ENCODE data around the gene NR5A2. TPM values are rescaled to one million over a fixed set of nuclear protein-coding genes. Genes with fewer than 3 reads are reported as not detected.
A peak's percentile ranks its signal among the peaks of the same experiment; 100 is the strongest.

NR5A2 gene
- total and polyA plus RNA-seq, 2 donors (not counting 1 experiment from before 2014, with no cell fraction given): 0.01 TPM; not detected in 1

DNA sequence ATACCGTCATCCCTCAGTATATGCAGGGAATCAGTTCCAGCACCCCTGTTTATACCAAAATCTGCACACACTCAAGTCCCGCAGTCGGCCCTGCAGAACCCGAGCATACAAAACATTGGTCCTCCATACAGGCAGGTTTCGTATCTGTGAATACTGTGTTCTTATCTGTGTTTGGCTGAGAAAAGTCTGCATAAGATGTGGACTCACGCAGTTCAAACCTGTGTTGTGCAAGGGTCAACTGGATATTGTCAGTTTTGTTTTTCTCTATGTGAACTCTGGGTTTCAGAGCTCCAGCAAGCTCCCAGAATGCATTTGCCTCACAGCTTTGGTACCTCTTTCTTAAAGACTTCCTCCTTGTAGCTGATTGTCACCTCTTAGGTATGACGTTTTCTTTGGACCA, 100.6 kb downstream of the NR5A2 start:
- no peak for DNase-seq (ENCODE audit: low read depth in 2 of 2)
- H3K9me3 ChIP-seq (ENCODE audit: control insufficient read depth, insufficient read depth, low read depth, low read length): no peaks in the 10 kb centered on the region
- H3K4me1 ChIP-seq (ENCODE audit: control insufficient read depth, extremely low read depth, insufficient read depth, low read length): no peaks in the 10 kb centered on the region
- H4K20me1 ChIP-seq (ENCODE audit: control insufficient read depth, extremely low read depth, insufficient read depth, low read length): no peaks in the 10 kb centered on the region
- peaks cover 5% of the 10 kb centered on the region for H3K27me3 ChIP-seq (ENCODE audit: control insufficient read depth, insufficient read depth, low read length)
- H3K79me2 ChIP-seq (ENCODE audit: control insufficient read depth, insufficient read depth, low read length): no peaks in the 10 kb centered on the region
- no peak overlapping the region for H2AFZ ChIP-seq (ENCODE audit: low read length)
- H3K4me2 ChIP-seq (ENCODE audit: extremely low read depth, insufficient read depth, low read length): no peak overlapping the region
- TF ChIP-seq EZH2 (IDR thresholded peaks at IDR 0.05; ENCODE audit: low read length, missing control alignments): no peak
- TF ChIP-seq, protein P1, sequence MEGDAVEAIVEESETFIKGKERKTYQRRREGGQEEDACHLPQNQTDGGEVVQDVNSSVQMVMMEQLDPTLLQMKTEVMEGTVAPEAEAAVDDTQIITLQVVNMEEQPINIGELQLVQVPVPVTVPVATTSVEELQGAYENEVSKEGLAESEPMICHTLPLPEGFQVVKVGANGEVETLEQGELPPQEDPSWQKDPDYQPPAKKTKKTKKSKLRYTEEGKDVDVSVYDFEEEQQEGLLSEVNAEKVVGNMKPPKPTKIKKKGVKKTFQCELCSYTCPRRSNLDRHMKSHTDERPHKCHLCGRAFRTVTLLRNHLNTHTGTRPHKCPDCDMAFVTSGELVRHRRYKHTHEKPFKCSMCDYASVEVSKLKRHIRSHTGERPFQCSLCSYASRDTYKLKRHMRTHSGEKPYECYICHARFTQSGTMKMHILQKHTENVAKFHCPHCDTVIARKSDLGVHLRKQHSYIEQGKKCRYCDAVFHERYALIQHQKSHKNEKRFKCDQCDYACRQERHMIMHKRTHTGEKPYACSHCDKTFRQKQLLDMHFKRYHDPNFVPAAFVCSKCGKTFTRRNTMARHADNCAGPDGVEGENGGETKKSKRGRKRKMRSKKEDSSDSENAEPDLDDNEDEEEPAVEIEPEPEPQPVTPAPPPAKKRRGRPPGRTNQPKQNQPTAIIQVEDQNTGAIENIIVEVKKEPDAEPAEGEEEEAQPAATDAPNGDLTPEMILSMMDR (conservative IDR thresholded peaks at IDR 0.05 in 1 of 2, IDR thresholded peaks at IDR 0.05 in 1 of 2; ENCODE audit: low read depth in 1 of 2, low read length in 2 of 2): no peak
- no peak overlapping the region for H3K4me3 ChIP-seq (replicated peaks in 1 of 4; ENCODE audit: control extremely low read depth in 1 of 4, insufficient read depth in 1 of 4, low read depth in 3 of 4, low read length in 4 of 4)
- H3K9ac ChIP-seq (ENCODE audit: insufficient read depth, low read length): no peak overlapping the region
- no peak overlapping the region for H3K27ac ChIP-seq (ENCODE audit: insufficient read depth, low read length)
- no peaks in the 10 kb centered on the region for H3K36me3 ChIP-seq (ENCODE audit: control insufficient read depth, insufficient read depth, low read length)

DNA sequence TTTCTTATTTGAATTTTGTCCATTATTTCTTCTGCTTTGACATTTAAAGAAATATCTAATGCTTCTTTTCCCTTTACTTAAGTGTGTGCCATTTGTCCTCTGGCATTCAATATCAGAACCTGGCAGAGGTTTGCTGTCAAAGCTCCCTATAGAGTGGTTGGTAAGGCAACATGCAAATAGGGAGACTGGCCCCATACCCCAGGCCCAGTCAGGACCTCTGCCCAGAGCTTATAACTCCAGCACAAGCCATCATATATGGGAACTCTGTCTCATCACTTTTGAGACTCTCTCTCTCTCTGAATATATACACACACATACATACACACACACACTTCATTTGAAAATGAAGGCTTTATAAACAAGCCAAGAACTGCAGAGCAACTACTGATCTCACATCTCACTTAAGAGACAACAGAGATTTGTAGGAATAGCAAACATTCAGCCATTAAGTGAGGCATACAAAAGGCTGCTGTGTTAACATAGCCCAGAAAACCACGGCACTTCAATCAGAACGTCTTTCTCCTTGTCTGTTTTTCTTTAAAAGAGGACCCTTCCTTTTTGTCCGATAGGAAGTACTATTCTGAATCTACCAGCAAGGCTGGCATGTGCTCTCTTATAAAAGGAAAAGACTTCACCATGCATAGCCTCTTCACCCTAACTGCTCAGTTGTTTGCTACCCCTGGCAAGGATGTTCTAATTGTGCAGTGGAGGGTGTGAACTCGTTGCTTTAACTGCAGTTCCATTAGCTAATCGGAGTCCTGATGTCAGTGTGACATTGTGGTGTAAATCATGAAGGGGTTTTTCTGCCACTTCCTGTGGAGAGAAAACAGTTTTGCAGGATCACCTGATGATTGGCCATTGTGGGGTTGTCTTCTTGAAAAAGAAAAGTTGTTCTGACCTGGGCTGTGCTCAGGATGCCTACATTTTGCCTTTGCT, 101.7 kb downstream of the NR5A2 start:
- no peaks in the 10 kb centered on the region for H3K4me1 ChIP-seq (ENCODE audit: control insufficient read depth, extremely low read depth, insufficient read depth, low read length)
- no peak overlapping the region for H3K4me2 ChIP-seq (ENCODE audit: extremely low read depth, insufficient read depth, low read length)
- H3K9ac ChIP-seq (ENCODE audit: insufficient read depth, low read length): no peak overlapping the region
- no peak overlapping the region for H2AFZ ChIP-seq (ENCODE audit: low read length)
- TF ChIP-seq, protein P1 (conservative IDR thresholded peaks at IDR 0.05 in 1 of 2, IDR thresholded peaks at IDR 0.05 in 1 of 2; ENCODE audit: low read depth in 1 of 2, low read length in 2 of 2): no peak
- TF ChIP-seq EZH2 (IDR thresholded peaks at IDR 0.05; ENCODE audit: low read length, missing control alignments): no peak
- no peaks in the 10 kb centered on the region for H3K36me3 ChIP-seq (ENCODE audit: control insufficient read depth, insufficient read depth, low read length)
- H3K4me3 ChIP-seq (replicated peaks in 1 of 4; ENCODE audit: control extremely low read depth in 1 of 4, insufficient read depth in 1 of 4, low read depth in 3 of 4, low read length in 4 of 4): no peak overlapping the region
- H3K27me3 ChIP-seq (ENCODE audit: control insufficient read depth, insufficient read depth, low read length): peaks cover 5% of the 10 kb centered on the region
- no peak overlapping the region for H3K27ac ChIP-seq (ENCODE audit: insufficient read depth, low read length)
- no peaks in the 10 kb centered on the region for H3K9me3 ChIP-seq (ENCODE audit: control insufficient read depth, insufficient read depth, low read depth, low read length)
- peak in 1 of 2 donors; percentile 14 for DNase-seq (ENCODE audit: low read depth in 2 of 2)
- H4K20me1 ChIP-seq (ENCODE audit: control insufficient read depth, extremely low read depth, insufficient read depth, low read length): no peaks in the 10 kb centered on the region
- H3K79me2 ChIP-seq (ENCODE audit: control insufficient read depth, insufficient read depth, low read length): no peaks in the 10 kb centered on the region

- Histone ChIP-seq H3K4me3 (replicated peaks in 1 of 4; ENCODE audit: control extremely low read depth in 1 of 4, insufficient read depth in 1 of 4, low read depth in 3 of 4, low read length in 4 of 4) (no peak overlapping the region), H4K20me1 (ENCODE audit: control insufficient read depth, extremely low read depth, insufficient read depth, low read length) (no peaks in the 10 kb centered on the region), H3K27ac (ENCODE audit: insufficient read depth, low read length) (no peak overlapping the region), H3K27me3 (ENCODE audit: control insufficient read depth, insufficient read depth, low read length) (peaks cover 5% of the 10 kb centered on the region), H3K4me1 (ENCODE audit: control insufficient read depth, extremely low read depth, insufficient read depth, low read length) (no peaks in the 10 kb centered on the region), H3K4me2 (ENCODE audit: extremely low read depth, insufficient read depth, low read length) (no peak overlapping the region), H3K9ac (ENCODE audit: insufficient read depth, low read length) (no peak overlapping the region), H3K36me3 (ENCODE audit: control insufficient read depth, insufficient read depth, low read length) (no peaks in the 10 kb centered on the region), H3K79me2 (ENCODE audit: control insufficient read depth, insufficient read depth, low read length) (no peaks in the 10 kb centered on the region), H2AFZ (ENCODE audit: low read length) (no peak overlapping the region), H3K9me3 (ENCODE audit: control insufficient read depth, insufficient read depth, low read depth, low read length) (no peaks in the 10 kb centered on the region)
- peak in 1 of 2 donors; percentile 22 for DNase-seq (ENCODE audit: low read depth in 2 of 2)
- TF ChIP-seq, protein P1 (conservative IDR thresholded peaks at IDR 0.05 in 1 of 2, IDR thresholded peaks at IDR 0.05 in 1 of 2; ENCODE audit: low read depth in 1 of 2, low read length in 2 of 2): no peak
- TF ChIP-seq EZH2 (IDR thresholded peaks at IDR 0.05; ENCODE audit: low read length, missing control alignments): no peak
These were observed 103.0 kb downstream of the NR5A2 start for GRCh38 chr1:200130552-200130951.

Data from fibroblast of lung (primary cell).